SK-N-MC (cell line): ENCODE results near the gene PSMD13.

Source experiments
- EZH2 ChIP-seq: fragments of 200-600 bp; sonication (generic); IDR thresholded peaks from one replicate; pipeline ENCODE4 v1.6.1; 2017; ENCODE audit warnings: antibody characterized with exemption
- FOXP2 ChIP-seq: optimal IDR thresholded peaks from 2 replicates; pipeline ENCODE3; 2011; ENCODE audit warnings: mild to moderate bottlenecking, moderate library complexity; ENCODE audit not compliant: insufficient read depth; ENCODE audit errors: extremely low read length, control extremely low read depth
- POLR2AphosphoS5 ChIP-seq: IDR thresholded peaks from 2 replicates; pipeline ENCODE4 v1.6.1; 2012; ENCODE audit warnings: mild to moderate bottlenecking, low read depth, low read length, borderline replicate concordance

DNA sequence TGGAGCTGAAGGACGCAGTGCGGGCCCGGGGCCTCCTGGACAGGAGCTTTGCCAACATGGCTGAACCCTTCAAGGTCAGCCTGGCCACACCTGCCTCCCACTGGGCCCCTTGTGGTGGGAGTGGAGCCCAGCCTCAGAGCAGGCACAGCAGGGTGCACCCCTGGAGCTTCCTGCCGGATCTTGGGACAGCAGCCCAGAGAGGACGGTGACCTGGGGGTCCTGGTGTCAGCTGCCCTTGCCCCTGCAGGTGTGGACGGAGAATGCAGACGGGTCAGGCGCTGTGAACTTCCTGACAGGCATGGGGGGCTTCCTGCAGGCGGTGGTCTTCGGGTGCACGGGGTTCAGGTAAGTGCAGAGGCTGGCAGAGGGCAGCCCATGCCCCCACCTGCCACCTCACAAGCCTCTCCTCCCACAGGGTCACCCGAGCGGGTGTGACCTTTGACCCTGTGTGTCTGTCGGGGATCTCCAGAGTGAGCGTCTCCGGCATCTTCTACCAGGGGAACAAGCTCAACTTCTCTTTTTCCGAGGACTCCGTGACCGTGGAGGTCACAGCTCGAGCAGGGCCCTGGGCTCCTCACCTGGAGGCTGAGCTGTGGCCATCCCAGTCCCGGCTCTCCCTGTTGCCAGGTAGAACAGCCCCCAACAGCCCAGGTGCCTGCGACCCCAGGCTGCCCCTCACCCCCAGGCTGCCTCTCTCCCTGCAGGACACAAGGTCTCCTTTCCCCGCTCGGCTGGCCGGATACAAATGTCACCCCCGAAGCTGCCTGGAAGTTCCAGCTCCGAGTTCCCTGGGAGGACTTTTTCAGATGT lies 57.3 kb downstream of the PSMD13 start:
- TF ChIP-seq EZH2 (no peak), POLR2AphosphoS5 (no peak), FOXP2 (no peak)
